Head of caudate nucleus (tissue), 42 donors: ENCODE results near the gene PRKN.
A peak's percentile ranks its signal among the peaks of the same experiment; 100 is the strongest.

Experiments
- DNase-seq, 42 donors: peaks; one replicate each; pipeline versions ENCODE4 v3.0.0 to v3.0.0-alpha.2; 2020 to 2021; ENCODE audit warnings: mixed read lengths in 7 of 42
- intact Hi-C: fragments of 100-400 bp; cut with DNase I; formaldehyde crosslinking; loops from one replicate; pipeline ENCODE4 v1.15.0; 2022

The PRKN gene

GRCh38 chr6:162149786-162150185, 577.8 kb downstream of the PRKN start:
- intact Hi-C loops: no loop called here

DNA sequence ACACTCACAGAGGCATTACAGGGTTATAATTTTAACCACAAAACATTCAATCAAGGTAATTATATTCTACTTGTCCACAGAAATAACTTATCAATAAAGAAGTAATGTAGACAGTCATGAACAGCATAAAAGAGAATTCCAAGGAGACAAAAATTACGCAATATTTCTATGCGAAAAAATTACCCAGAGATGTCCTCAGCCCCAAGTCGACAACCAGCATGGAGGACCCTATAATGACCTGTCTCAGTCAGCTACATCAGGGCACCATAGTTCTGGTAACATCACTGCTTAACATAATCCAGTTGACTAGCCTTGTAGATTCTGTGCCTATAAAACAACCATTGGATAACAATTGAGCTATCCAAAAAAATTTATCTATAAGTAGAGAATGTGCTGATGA, 579.8 kb downstream of the PRKN start:
- no peak for DNase-seq
- intact Hi-C loops: no loop called here

More at GRCh38 chr6:162149786-162150185, 577.8 kb downstream of the PRKN start:
- DNase-seq: no peak

DNA sequence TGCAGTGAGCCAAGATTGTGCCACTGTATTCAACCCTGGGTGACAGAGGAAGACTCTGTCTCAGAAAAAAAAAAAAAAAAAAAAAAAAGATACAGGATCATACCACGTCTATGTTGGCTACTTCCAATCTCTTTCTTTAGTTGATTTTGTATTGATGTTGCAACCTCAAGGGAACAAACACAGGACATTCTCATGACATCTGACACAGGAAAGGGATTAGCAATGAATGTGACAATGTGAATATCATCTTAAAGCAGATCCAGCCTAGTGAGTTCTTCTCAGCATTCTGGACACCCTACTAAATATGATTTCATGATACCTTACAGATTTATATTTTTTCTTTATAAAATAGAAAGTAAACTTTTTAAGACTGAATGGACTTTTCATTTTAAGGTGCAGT, 580.3 kb downstream of the PRKN start:
- intact Hi-C loops: no loop called here

GRCh38 chr6:162140251-162140852, 587.2 kb downstream of the PRKN start:
- intact Hi-C loops: no loop called here
- no peak for DNase-seq

More for the DNA sequence above, 580.3 kb downstream of the PRKN start:
- no peak for DNase-seq

DNA sequence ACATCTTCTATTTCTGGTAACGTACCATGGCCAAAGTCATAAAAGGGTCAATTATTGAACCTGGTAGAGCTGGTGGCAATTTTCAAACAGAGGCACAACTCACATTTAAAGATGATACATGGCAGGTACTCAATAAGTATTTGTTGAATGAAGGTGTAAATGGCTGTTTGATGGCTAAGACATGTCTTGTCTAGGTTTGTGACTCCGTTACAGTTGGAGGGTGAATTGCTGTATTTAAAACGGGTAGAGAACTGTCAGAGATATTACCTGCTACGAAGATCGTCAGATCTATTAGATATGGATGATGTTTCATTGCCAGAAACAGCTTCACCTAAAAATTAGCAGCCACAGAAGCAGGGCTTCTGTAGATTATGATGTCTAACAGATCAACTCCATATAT, 601.9 kb downstream of the PRKN start:
- intact Hi-C loops: no loop called here

GRCh38 chr6:162124710-162125435, 602.7 kb downstream of the PRKN start:
- DNase-seq: no peak
- intact Hi-C loops: no loop called here

More for the DNA sequence above, 601.9 kb downstream of the PRKN start:
- DNase-seq: no peak

GRCh38 chr6:162123797-162124196, 603.8 kb downstream of the PRKN start:
- DNase-seq: no peak
- intact Hi-C loops: no loop called here

DNA sequence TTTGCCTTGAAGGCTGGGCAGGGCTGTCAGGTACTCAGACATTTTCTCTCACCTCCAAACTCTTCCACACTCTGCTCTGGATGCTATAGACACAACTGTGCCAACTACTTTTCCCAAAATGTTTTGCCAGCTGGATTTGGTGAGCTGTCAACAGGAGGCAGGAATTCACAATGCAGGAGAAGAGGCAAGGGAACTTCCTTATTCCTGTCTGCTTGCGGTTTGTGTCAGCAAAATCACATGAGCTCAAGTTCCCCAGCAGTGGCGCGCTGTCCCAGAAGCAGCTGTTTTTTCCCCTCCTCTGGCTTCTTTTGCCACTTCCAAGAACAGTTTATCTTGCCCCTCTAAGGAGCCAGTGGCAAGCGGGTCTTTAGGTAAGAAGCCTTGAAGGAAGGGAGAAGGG, 608.2 kb downstream of the PRKN start:
- intact Hi-C loops: no loop called here
- peak in 25 of 42 donors; percentile 5 to 55 (median 24) for DNase-seq

- no peak for DNase-seq
- intact Hi-C loops: no loop called here
These were observed 608.9 kb downstream of the PRKN start for GRCh38 chr6:162118706-162119105.

DNA sequence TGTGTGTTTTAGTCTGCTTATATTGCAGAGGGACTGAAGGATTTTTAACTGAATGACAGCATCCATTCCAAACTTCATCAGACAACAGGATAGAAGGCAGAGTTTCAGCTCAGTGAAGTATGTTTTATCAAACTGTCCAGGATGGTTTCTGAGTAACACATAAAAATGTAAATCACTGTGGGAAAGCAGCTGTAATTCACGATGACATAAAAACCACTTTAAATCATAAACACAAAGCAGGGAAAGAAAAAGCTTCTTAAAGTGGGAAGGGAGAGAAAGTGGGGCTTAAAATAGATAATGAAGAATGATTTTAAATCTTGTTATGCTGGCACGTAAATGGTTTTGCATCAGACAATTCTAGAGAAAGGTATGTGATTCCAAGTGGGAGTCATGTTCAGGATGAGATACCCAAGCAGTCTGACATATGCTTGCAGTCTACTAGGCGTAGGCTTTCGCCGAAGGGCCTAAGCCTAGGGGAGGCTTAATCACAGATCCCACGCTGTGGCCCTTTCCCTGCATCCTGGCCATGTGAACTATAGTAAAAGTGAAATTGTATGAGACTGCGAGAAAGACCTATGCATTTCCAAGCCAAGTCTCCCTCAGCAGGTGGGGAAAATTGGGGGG, 610.6 kb downstream of the PRKN start:
- intact Hi-C loops: no loop called here
- peak in 1 of 42 donors; percentile 18 for DNase-seq

DNA sequence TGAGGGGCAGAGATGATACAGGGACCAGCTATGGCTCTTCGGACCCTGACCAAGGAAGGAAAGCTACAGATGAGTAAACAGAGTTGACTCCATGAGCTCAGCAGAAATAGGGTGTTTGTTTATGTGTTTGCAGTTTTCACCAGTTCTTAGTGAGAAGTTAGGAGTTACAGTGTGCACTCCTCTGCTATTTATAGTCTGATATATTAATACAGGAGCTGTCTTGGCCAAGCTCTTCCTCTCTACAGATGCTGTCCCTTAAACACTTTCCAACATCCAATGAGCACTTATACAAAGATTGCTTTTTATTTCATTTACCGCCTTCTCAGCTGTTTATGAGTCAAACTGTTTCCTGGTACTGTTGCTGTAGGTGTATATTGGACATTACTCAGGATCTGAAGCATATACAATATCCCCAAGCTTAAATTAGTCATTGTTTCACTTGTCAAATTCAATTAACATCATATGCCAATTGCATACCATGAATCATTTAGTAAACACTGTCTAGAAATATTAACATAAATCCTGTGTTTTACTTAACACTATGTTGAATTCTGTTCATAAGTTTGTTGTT, 618.0 kb downstream of the PRKN start:
- DNase-seq: no peak
- intact Hi-C loops: no loop called here

GRCh38 chr6:162108041-162108440, 619.5 kb downstream of the PRKN start:
- intact Hi-C loops: no loop called here
- no peak for DNase-seq

- intact Hi-C loops: no loop called here
- DNase-seq: no peak
These were observed 627.5 kb downstream of the PRKN start for GRCh38 chr6:162100096-162100495.

DNA sequence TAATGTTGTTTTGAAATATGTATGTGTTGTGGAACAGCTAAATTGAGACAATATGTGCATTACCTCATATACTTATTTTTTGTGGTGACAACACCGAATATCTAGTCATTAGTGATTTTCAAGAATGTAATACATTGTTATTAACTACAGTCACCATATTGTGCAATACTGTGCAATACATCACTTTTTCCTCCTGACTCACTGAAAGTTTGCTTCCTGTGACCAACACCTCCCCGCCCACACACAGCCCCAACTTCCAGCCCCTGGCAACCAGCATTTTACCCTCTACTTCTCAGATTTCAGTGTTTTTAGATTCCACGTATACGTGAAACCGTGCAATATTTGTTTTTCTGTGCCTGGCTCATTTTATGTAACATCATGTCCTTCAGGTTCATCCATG, 627.9 kb downstream of the PRKN start:
- DNase-seq: no peak
- intact Hi-C loops: no loop called here

DNA sequence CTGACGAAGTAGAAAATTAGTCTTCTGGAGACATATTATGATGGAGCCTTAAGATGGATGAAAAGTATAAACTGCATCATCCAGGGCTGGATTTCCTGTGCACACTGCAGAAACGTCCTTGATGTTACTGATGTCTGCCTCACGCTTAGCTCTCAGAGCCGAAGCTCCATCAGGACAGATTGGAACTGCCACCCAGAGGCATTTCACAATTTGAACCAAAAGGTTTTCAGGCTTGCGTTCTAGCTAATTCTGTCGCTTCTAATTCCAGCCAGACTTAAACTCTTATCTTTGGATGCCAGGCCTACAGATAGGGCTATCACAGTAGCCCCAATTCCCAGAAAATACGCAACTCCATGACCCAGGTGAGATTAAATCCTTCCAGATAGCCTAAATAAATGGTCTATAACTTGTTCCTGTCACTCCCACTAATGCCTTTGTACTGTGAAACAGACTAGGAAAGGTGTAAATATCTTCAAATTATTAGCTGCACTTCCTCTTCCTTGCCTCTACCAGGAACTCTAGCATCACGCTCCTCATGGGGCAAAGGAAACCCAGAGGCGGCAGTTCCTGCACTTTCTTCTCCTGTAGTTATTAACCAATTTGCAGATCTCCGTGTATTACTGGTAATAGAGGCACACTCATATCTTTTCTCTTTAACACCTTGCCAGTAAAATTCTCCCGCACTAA, 634.6 kb downstream of the PRKN start:
- DNase-seq: no peak
- intact Hi-C loops: no loop called here

DNA sequence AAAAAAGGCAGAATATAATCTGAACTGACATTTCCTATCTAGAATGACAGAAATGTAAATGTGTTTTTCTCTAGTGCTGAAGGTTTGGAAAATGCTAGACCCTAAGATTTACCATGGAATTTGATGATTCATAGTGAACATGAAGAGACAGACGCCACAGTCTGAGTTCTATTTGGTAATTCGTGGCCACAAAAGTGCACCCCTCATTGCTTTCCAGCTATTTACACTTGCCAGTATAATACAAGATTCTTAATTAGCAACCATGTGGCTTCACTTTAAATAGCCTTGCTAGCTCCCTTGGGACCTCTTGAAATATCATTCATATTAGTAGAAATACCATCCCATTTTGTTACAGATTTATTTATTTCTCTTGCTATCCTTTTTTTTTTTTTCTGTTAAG, 636.8 kb downstream of the PRKN start:
- intact Hi-C loops: no loop called here
- DNase-seq: no peak

DNA sequence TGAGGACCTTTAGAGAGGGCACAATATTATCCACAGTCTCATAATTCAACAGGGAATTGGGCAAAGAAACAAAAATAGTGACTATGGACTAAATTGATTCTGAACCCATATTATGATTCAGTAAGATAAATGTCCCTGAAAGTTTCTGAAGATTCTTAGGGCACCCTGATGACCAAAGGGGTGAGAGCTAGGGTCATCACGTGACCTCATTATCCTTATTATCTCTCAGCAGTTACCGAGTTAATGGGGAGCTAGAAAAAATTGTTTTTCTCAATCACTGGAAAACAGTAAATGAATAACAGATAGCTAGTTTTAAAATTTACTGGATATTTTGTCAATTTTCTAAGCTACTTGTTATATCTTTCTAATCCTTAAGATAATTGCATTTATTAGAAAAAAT, 639.5 kb downstream of the PRKN start:
- DNase-seq: no peak
- intact Hi-C loops: no loop called here

DNA sequence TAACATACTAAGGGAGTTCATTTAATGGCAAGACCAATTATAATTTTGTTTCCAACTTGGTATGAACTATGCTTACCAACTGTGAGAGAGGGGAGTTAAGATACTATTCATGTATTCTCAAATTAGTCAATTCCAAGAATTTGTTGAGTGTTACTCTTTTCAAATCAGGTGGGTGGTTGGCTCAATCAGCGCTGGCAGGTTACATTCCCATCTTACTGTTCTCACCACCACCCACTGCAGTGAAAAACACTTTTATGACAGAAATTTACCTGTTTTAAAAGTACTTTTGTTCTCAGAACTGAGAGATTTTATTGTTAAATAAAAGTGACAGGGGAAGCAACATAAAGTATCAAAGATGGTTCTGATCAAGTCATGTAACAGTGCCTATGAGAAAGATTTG, 642.0 kb downstream of the PRKN start:
- DNase-seq: peak in 26 of 42 donors; percentile 8 to 75 (median 29)
- intact Hi-C loops: no loop called here

- no peak for DNase-seq
- intact Hi-C loops: no loop called here
These were observed 645.0 kb downstream of the PRKN start for GRCh38 chr6:162082520-162082919.

GRCh38 chr6:162078667-162079066, 648.9 kb downstream of the PRKN start:
- intact Hi-C loops: no loop called here
- no peak for DNase-seq
